Liver (tissue), 9 donors: ENCODE data around the gene PRPF40A. TPM values are rescaled to one million over a fixed set of nuclear protein-coding genes. Genes with fewer than 3 reads are reported as not detected.

Source experiments
- DNase-seq: peaks from one replicate; pipeline ENCODE4 v3.0.0-alpha.2; 2017; ENCODE audit warnings: low spot score
- H3K27ac ChIP-seq, 2 donors: one replicate each; pipeline ENCODE4 v1.7.0; 2013; ENCODE audit warnings: inconsistent platforms in 2 of 2, low read length in 2 of 2, control low read depth in 1 of 2, low read depth in 1 of 2, mild to moderate bottlenecking in 1 of 2
- H3K27me3 ChIP-seq, 4 donors: one replicate each; pipeline versions ENCODE4 v1.6.1 to v1.7.0; 2013; ENCODE audit warnings: low read length in 3 of 4, inconsistent platforms in 1 of 4, mild to moderate bottlenecking in 1 of 4, moderate library complexity in 1 of 4; ENCODE audit not compliant: control insufficient read depth in 4 of 4, insufficient read depth in 4 of 4
- H3K36me3 ChIP-seq, 4 donors: one replicate each; pipeline versions ENCODE4 v1.6.1 to v1.7.0; 2013; ENCODE audit warnings: low read length in 3 of 4, mild to moderate bottlenecking in 3 of 4, low read depth in 1 of 4, moderate library complexity in 1 of 4; ENCODE audit not compliant: control insufficient read depth in 4 of 4, insufficient read depth in 3 of 4
- H3K4me1 ChIP-seq, 4 donors: one replicate each; pipeline versions ENCODE4 v1.6.1 to v1.7.0; 2013; ENCODE audit warnings: low read length in 3 of 4, mild to moderate bottlenecking in 3 of 4, moderate library complexity in 1 of 4; ENCODE audit not compliant: control insufficient read depth in 4 of 4, insufficient read depth in 4 of 4
- H3K4me3 ChIP-seq, 3 donors: one replicate each; pipeline versions ENCODE4 v1.6.1 to v1.7.0; 2013; ENCODE audit warnings: low read length in 3 of 3, control low read depth in 1 of 3, low read depth in 1 of 3, mild to moderate bottlenecking in 1 of 3
- H3K9ac ChIP-seq, 2 donors: one replicate each; pipeline ENCODE4 v1.7.0; 2013; ENCODE audit warnings: low read length in 2 of 2, mild to moderate bottlenecking in 2 of 2, moderate library complexity in 2 of 2, control low read depth in 1 of 2, low read depth in 1 of 2
- H3K9me3 ChIP-seq, 4 donors: one replicate each; pipeline versions ENCODE4 v1.6.1 to v1.7.0; 2013; ENCODE audit warnings: low read length in 3 of 4; ENCODE audit not compliant: control insufficient read depth in 4 of 4
- EGR1 ChIP-seq, 2 donors: IDR thresholded peaks; 2 replicates each; pipeline ENCODE4 v1.6.1; 2016 to 2018; ENCODE audit warnings: antibody characterized with exemption in 2 of 2, low read depth in 2 of 2
- FOXA1 ChIP-seq: IDR thresholded peaks from 2 replicates; pipeline ENCODE4 v1.6.1; 2016; ENCODE audit warnings: antibody characterized with exemption
- FOXA2 ChIP-seq: IDR thresholded peaks from 2 replicates; pipeline ENCODE4 v1.6.1; 2016; ENCODE audit warnings: antibody characterized with exemption
- GABPA ChIP-seq, 2 donors: IDR thresholded peaks in 1 of 2; conservative IDR thresholded peaks in 1 of 2; 2 replicates each; pipeline ENCODE4 v1.6.1; 2016; ENCODE audit warnings: antibody characterized with exemption in 2 of 2, mild to moderate bottlenecking in 1 of 2, moderate library complexity in 1 of 2
- HNF4A ChIP-seq, 2 donors: conservative IDR thresholded peaks; 2 replicates each; pipeline ENCODE4 v1.6.1; 2016; ENCODE audit warnings: antibody characterized with exemption in 2 of 2, mild to moderate bottlenecking in 2 of 2
- HNF4G ChIP-seq: IDR thresholded peaks from 2 replicates; pipeline ENCODE4 v1.6.1; 2016; ENCODE audit warnings: antibody characterized with exemption
- JUND ChIP-seq, 2 donors: IDR thresholded peaks; 2 replicates each; pipeline ENCODE4 v1.6.1; 2016; ENCODE audit warnings: antibody characterized with exemption in 2 of 2
- NR2F2 ChIP-seq: IDR thresholded peaks from 2 replicates; pipeline ENCODE4 v1.6.1; 2016; ENCODE audit warnings: antibody characterized with exemption
- RAD21 ChIP-seq, 2 donors: IDR thresholded peaks; 2 replicates each; pipeline ENCODE4 v1.6.1; 2016; ENCODE audit warnings: antibody characterized with exemption in 2 of 2, mild to moderate bottlenecking in 2 of 2
- RXRA ChIP-seq, 2 donors: IDR thresholded peaks; 2 replicates each; pipeline ENCODE4 v1.6.1; 2017 to 2018; ENCODE audit warnings: antibody characterized with exemption in 2 of 2, mild to moderate bottlenecking in 1 of 2
- SP1 ChIP-seq: IDR thresholded peaks from 2 replicates; pipeline ENCODE4 v1.6.1; 2018; ENCODE audit warnings: antibody characterized with exemption, mild to moderate bottlenecking
- TAF1 ChIP-seq: conservative IDR thresholded peaks from 2 replicates; pipeline ENCODE4 v1.6.1; 2016; ENCODE audit warnings: antibody characterized with exemption, mild to moderate bottlenecking
- YY1 ChIP-seq: IDR thresholded peaks from 2 replicates; pipeline ENCODE4 v1.6.1; 2016; ENCODE audit warnings: antibody characterized with exemption, mild to moderate bottlenecking
- WGBS: extraction: QIAGEN DNeasy Blood & Tissue Kit; methylation state at CpG from one replicate; pipeline ENCODE4 v1.1.7; 2013; 5-methylcytosine and 5-hydroxymethylcytosine counted together
- polyA plus RNA-seq, 2 donors: library from polyadenylated mRNA; stranded (reverse) in 1 of 2; unstranded in 1 of 2; fragments of 200-250 nt in 1 of 2; fragments of >200 nt in 1 of 2; fragmentation: Nextera tagmentation in 1 of 2; extraction: Ambion mirVana in 1 of 2; gene quantifications; one replicate each; pipeline versions ENCODE4 v1.2.1 to v1.2.3, GENCODE V29; 2013 to 2015
- total RNA-seq, 2 donors: library from RNA; depleted of rRNA; stranded (reverse); fragments of >200 nt; gene quantifications; one replicate each; pipeline ENCODE4 v1.2.3, GENCODE V29; 2014
- TF ChIP-seq, protein P1 (sequence below): IDR thresholded peaks from 2 replicates; pipeline ENCODE4 v1.6.1; 2016; ENCODE audit warnings: antibody characterized with exemption
- TF ChIP-seq, protein P2 (sequence below): IDR thresholded peaks from 2 replicates; pipeline ENCODE4 v1.6.1; 2016; ENCODE audit warnings: antibody characterized with exemption
- TF ChIP-seq, protein P3 (sequence below): IDR thresholded peaks from 2 replicates; pipeline ENCODE4 v1.6.1; 2016; ENCODE audit warnings: antibody characterized with exemption
- TF ChIP-seq, protein P4 (sequence below): fragments of 150-350 bp; IDR thresholded peaks from 2 replicates; pipeline ENCODE4 v1.5.1; 2017; ENCODE audit warnings: improper control_type of control experiment, low read depth, low read length; ENCODE audit not compliant: missing input control
- TF ChIP-seq, protein P5 (sequence below): IDR thresholded peaks from 2 replicates; pipeline ENCODE4 v1.6.1; 2016; ENCODE audit warnings: antibody characterized with exemption, mild to moderate bottlenecking
- donor health status: healthy.
- donor health status: healthy.
- donor health status: healthy.
- donor health status: healthy.
- donor health status: healthy.

PRPF40A gene
- total and polyA plus RNA-seq, 4 donors = 18.8 to 58.1 (median 53.7) TPM

DNA sequence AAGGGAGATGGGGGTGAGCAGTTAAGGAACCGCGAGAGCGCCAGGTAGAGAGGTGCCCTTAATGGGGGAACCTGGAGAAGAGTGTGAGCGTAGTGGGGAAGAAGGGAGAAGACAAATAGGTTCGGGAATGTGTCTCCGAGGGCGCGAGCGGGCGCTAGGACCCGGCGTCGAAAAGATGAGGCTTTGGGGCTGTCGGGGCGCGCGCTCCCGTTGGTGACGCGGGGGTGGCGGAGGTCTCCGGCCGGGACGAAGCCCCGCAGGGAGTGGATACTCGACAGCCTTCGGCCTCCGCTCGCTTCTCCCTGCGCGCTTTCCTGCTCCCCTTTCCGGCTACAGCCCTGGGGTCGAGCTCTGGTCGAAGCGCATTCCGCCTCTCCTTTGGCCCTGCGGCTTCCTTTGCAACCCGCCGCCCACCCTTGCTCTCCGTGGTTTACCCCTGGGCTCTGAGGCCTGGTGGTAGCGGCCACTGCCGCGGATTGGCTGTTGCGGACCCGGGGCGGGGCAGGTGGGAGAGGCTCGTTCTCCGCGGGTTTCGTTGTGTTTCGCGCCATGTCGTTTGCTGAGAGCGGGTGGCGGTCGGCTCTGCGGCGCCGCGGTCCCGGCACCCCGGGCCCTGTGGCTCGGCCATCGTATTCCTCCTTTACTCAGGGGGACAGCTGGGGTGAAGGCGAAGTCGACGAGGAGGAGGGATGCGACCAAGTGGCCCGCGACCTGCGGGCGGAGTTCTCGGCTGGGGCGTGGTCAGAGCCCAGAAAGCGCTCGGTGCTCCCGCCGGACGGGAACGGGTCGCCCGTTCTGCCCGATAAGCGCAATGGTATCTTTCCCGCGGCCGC is 1.0 kb upstream of the PRPF40A start, which contains the start of gene ARL6IP6:
Gene ARL6IP6, plus strand, starts transcription at position 545 of the 833 bp plus-strand sequence. Its CDS starts 5 bp downstream, at position 550.
- Histone ChIP-seq H3K27ac (peak within 1 kb of the TSS; percentile 81 to 97), H3K9me3 (no peaks in the 10 kb centered on the region), H3K36me3 (peaks cover 0 to 4% (median 1%) of the 10 kb centered on the region in 4 donors), H3K4me1 (peaks cover 5 to 33% (median 23%) of the 10 kb centered on the region in 4 donors), H3K27me3 (no peaks in the 10 kb centered on the region), H3K9ac (peak within 1 kb of the TSS; percentile 21 to 88), H3K4me3 (peak within 1 kb of the TSS; percentile 80 to 99 (median 89))
- under 1% methylated on average over 87 of the region's 87 CpGs for WGBS
- TF ChIP-seq, protein P1, sequence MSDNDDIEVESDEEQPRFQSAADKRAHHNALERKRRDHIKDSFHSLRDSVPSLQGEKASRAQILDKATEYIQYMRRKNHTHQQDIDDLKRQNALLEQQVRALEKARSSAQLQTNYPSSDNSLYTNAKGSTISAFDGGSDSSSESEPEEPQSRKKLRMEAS = peak; percentile 44
- TF ChIP-seq, protein P2, sequence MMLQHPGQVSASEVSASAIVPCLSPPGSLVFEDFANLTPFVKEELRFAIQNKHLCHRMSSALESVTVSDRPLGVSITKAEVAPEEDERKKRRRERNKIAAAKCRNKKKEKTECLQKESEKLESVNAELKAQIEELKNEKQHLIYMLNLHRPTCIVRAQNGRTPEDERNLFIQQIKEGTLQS = no peak
- TF ChIP-seq EGR1 (IDR thresholded peaks at IDR 0.05; ENCODE audit: low read depth in 2 of 2) (peak; percentile 30 to 61), JUND (IDR thresholded peaks at IDR 0.05) (no peak), TAF1 (no peak), YY1 (peak; percentile 34), RAD21 (IDR thresholded peaks at IDR 0.05) (no peak), SP1 (peak; percentile 61), HNF4G (no peak), FOXA2 (no peak), GABPA (IDR thresholded peaks at IDR 0.05 in 1 of 2, conservative IDR thresholded peaks at IDR 0.05 in 1 of 2) (peak in 1 of 2 donors; percentile 7), HNF4A (conservative IDR thresholded peaks at IDR 0.05) (no peak), NR2F2 (peak; percentile 69), RXRA (IDR thresholded peaks at IDR 0.05) (peak in 1 of 2 donors; percentile 3), FOXA1 (no peak)
- TF ChIP-seq, protein P3, sequence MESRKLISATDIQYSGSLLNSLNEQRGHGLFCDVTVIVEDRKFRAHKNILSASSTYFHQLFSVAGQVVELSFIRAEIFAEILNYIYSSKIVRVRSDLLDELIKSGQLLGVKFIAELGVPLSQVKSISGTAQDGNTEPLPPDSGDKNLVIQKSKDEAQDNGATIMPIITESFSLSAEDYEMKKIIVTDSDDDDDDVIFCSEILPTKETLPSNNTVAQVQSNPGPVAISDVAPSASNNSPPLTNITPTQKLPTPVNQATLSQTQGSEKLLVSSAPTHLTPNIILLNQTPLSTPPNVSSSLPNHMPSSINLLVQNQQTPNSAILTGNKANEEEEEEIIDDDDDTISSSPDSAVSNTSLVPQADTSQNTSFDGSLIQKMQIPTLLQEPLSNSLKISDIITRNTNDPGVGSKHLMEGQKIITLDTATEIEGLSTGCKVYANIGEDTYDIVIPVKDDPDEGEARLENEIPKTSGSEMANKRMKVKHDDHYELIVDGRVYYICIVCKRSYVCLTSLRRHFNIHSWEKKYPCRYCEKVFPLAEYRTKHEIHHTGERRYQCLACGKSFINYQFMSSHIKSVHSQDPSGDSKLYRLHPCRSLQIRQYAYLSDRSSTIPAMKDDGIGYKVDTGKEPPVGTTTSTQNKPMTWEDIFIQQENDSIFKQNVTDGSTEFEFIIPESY = peak; percentile 44
- TF ChIP-seq, protein P4, sequence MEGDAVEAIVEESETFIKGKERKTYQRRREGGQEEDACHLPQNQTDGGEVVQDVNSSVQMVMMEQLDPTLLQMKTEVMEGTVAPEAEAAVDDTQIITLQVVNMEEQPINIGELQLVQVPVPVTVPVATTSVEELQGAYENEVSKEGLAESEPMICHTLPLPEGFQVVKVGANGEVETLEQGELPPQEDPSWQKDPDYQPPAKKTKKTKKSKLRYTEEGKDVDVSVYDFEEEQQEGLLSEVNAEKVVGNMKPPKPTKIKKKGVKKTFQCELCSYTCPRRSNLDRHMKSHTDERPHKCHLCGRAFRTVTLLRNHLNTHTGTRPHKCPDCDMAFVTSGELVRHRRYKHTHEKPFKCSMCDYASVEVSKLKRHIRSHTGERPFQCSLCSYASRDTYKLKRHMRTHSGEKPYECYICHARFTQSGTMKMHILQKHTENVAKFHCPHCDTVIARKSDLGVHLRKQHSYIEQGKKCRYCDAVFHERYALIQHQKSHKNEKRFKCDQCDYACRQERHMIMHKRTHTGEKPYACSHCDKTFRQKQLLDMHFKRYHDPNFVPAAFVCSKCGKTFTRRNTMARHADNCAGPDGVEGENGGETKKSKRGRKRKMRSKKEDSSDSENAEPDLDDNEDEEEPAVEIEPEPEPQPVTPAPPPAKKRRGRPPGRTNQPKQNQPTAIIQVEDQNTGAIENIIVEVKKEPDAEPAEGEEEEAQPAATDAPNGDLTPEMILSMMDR = no peak
- TF ChIP-seq, protein P5, sequence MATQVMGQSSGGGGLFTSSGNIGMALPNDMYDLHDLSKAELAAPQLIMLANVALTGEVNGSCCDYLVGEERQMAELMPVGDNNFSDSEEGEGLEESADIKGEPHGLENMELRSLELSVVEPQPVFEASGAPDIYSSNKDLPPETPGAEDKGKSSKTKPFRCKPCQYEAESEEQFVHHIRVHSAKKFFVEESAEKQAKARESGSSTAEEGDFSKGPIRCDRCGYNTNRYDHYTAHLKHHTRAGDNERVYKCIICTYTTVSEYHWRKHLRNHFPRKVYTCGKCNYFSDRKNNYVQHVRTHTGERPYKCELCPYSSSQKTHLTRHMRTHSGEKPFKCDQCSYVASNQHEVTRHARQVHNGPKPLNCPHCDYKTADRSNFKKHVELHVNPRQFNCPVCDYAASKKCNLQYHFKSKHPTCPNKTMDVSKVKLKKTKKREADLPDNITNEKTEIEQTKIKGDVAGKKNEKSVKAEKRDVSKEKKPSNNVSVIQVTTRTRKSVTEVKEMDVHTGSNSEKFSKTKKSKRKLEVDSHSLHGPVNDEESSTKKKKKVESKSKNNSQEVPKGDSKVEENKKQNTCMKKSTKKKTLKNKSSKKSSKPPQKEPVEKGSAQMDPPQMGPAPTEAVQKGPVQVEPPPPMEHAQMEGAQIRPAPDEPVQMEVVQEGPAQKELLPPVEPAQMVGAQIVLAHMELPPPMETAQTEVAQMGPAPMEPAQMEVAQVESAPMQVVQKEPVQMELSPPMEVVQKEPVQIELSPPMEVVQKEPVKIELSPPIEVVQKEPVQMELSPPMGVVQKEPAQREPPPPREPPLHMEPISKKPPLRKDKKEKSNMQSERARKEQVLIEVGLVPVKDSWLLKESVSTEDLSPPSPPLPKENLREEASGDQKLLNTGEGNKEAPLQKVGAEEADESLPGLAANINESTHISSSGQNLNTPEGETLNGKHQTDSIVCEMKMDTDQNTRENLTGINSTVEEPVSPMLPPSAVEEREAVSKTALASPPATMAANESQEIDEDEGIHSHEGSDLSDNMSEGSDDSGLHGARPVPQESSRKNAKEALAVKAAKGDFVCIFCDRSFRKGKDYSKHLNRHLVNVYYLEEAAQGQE = no peak
- DNase-seq = peak; percentile 95
